Ovary (tissue), 3 donors: ENCODE results near the gene SLC13A4.

Experiments used
- CTCF ChIP-seq, 3 donors: fragments of 450-650 bp in 2 of 3; fragments of 200-600 bp in 1 of 3; IDR thresholded peaks; one replicate each; pipeline versions ENCODE4 v1.5.1 to v1.8.0; 2016 to 2022; ENCODE audit warnings: antibody characterized with exemption in 3 of 3, mild to moderate bottlenecking in 1 of 3
- EP300 ChIP-seq: sonication (generic); formaldehyde crosslinking; IDR thresholded peaks from one replicate; pipeline ENCODE4 v1.6.1; 2017; ENCODE audit warnings: antibody characterized with exemption
- POLR2A ChIP-seq: fragments of 450-650 bp; IDR thresholded peaks from one replicate; pipeline ENCODE4 v1.6.1; 2017; ENCODE audit warnings: antibody characterized with exemption, mild to moderate bottlenecking, moderate library complexity
- donor health status: DM: no; HTN: no; CAD: no.

GRCh38 chr7:135658564-135658963 lies 69.4 kb downstream of the SLC13A4 start:
- no peak for TF ChIP-seq EP300
- TF ChIP-seq POLR2A, result no peak
- TF ChIP-seq CTCF (IDR thresholded peaks at IDR 0.05), result no peak
